ENCODE measurements around the gene C2CD2L.

DNA sequence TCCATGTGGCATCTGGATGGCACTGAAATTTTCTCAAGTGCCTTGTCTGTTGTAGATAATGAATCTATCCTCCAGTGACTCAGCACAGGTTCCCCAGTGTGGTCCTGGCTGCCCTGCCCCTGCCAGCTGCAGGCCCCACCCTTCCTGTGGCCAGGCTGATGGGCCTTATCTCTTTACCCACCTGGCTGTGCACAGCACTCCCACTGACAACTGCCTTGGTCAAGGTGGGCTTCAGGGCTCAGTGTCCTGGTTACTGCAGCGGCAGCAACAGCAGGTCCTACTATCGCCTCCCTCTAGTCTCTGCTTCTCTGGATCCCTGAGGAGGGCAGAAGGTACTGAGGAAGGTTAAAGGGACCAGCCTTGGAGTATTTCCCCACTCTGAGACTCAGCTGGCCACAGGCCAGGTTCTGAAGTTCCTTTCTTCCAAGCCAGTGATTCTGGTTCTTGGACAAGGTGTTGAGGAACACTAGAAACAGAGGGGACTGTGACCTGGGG is 19.4 kb upstream of the C2CD2L start:
- TF ChIP-seq CTCF (IDR thresholded peaks at IDR 0.05; ENCODE audit: insufficient read depth, low read depth, low read length) (no peak), EZH2 (IDR thresholded peaks at IDR 0.05; ENCODE audit: insufficient read depth, low read length) (no peak)

All from astrocyte (in vitro differentiated cells and primary cell).